Activated effector memory CD4-positive, alpha-beta T cell treated with Interleukin-2 at 50 U/mL for 16 hours (primary cell): ENCODE data around the gene ST3GAL3.

Source experiments
- DNase-seq: peaks from one replicate; pipeline ENCODE4 v3.0.0-alpha.2; 2020

The ST3GAL3 gene

GRCh38 chr1:43947874-43948437 is 240.6 kb downstream of the ST3GAL3 start:
- no peak for DNase-seq

DNA sequence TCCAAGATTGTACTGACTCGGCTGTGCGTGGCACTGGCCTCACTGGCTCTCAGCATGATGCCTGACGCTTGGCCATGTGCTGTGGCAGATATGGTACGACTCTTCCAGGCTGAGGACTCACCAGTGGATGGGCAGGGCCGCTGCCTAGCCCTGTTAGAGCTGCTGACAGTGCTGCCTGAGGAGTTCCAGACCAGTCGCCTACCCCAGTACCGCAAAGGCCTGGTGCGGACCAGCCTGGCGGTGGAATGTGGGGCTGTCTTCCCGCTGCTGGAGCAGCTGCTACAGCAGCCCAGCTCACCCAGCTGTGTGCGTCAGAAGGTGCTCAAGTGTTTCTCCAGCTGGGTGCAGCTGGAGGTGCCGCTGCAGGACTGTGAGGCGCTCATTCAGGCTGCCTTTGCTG is 242.3 kb downstream of the ST3GAL3 start:
- DNase-seq, result no peak

DNA sequence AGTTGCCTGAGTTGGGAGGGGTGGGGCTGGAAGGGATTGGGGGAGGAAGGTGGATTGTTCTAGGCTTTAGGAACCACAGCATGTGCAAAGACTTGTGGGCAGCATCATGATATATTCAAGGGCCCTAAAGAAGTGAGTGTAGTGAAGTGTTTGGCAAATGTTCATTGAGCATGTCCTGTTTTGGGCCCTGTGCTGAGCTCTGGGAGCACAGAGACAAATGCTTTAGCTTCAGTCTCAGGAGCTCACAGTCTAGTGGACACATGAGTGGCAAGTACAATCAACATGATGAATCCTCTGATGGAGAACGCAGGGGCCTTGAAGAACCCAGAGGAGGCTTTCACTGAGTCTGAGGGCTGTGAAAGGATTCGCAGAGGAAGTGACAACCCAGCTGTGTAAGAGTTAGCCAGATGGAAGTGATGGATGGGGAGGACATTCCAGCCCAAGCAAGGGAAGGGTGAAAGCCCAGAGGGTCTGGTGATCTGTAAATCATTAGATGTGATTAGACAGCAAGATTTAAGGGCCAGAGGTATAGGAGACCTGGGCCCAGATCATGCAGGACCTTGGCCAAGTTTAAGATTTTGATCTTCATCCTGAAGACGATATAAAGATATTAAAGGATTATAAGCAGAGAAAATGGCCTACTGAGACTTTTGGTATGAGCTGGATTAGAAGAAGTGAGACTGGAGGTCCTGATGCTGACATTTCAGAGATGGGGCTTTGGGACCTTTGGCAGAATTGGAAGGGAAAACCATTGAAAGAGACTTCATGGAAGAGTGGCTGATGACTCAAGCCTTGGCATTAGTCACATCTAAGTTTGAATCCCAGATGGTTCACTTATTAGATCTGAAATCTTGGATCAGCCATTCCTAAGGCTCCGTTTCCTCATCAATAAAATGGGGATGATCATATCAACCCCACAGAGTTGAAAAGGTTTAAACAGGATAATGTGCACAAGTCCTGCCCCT is 244.0 kb downstream of the ST3GAL3 start:
- no peak for DNase-seq

DNA sequence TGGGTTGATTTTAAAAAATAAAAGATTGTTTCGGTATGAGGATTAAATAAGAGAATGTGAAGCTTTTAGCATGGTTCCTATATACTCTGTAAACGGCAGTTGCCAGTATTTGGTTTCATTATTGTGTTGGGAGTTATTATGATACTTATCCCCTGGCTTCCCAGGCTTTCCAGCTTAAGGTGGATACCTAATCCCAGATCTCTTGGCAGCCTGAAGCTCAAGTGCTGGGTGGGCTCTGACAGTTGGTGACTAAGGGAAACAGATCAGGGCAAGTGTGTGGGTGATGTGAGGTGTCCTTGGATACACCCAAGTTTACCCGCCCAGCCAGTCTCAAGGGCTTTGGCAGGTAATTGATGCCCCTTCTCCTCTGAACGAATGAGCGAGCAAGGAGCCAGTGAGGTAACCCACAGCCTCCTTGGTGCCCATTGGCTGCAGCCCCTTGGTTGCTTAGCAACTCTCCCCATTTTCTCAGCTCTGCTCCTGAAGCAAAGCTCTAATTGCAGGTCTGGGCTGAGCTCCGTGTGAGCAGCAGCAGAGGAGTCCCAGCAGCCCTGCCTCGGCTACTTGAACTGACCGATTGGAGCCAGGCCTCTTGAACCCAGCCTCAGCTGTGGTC is 245.5 kb downstream of the ST3GAL3 start:
- DNase-seq, result no peak

DNA sequence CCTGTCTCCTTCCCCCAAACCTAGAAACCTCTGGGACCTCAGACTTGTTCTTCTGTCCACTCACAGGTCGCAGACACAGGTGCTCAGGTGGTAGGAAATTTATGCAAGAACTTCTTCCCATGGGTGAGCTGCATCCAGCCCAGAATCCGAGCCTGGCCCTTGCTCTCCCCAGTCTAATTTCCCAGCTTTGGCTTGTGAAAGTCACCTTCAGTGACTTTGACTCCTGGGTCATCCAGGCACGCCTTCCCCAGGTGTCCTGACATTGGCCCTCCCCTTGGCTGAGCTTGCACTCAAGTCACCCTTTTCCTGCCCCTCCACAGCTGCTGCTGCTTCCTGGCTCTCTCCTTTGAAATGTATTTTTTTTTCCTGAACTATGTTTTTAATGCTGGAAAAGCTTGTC is 246.0 kb downstream of the ST3GAL3 start:
- DNase-seq, result no peak

DNA sequence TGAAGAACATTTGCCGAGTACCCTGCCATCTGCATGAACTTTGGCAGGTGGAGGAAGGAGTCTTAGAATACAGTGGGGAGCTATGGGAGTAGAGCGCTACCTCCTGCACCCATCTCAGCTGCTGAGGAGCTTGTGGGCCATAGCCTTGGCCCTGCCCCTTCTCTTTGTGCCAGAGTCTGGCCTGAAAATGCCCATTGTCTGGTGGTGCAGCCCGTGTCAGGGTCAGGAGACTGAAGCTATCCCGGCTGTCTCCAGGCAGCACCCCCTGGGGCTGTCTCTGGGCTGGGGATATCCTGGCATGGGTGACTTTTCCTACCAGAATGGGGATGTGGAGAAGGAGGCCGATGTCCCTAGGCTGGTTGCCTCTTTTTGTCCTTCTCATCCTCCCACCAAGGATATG is 246.7 kb downstream of the ST3GAL3 start:
- no peak for DNase-seq

DNA sequence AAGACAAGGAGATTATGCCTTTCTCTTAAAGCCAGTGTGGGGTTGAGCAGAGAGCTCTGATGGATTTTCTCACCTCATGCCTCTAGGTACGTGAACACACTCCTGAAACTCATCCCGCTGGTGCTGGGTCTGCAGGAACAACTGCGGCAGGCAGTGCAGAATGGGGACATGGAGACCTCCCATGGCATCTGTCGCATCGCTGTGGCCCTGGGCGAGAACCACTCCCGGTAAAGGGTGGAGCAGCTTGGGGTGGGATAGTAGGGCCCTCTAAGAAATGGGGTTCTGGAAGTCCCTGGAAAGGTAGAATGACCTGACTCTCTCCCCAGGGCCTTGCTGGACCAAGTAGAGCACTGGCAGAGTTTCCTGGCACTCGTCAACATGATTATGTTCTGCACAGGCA is 248.9 kb downstream of the ST3GAL3 start:
- no peak for DNase-seq

- DNase-seq, result no peak
These were observed 250.2 kb downstream of the ST3GAL3 start for GRCh38 chr1:43957407-43958040.

GRCh38 chr1:43958351-43959255 is 251.3 kb downstream of the ST3GAL3 start:
- no peak for DNase-seq

- no peak for DNase-seq
These were observed 253.5 kb downstream of the ST3GAL3 start for GRCh38 chr1:43960798-43961197.

DNA sequence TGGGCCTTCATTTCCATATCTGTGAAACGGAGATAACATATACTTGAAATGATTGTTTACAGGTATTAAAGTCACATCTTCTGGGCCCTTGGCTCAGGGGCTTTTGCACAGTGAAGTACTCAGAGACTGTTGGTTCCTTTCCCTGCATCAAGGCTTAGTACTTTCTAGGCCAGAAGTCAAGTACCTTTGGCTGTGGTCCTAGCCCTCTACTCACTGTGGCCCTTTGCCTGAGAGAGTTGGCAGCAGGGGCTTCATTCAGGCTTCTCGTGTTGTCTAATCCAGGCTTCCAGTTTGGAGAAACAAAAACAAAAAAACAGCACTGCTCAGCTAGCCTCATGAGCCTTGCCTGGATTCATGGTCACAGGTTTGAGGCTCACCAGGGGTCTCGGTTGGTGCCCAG is 254.4 kb downstream of the ST3GAL3 start:
- DNase-seq, result no peak

- no peak for DNase-seq
These were observed 255.0 kb downstream of the ST3GAL3 start for GRCh38 chr1:43962324-43962723.

GRCh38 chr1:43963006-43963405 is 255.7 kb downstream of the ST3GAL3 start:
- DNase-seq, result no peak

- DNase-seq, result no peak
These were observed 256.6 kb downstream of the ST3GAL3 start for GRCh38 chr1:43963890-43964289.

GRCh38 chr1:43965316-43965715 is 258.0 kb downstream of the ST3GAL3 start:
- DNase-seq, result no peak

DNA sequence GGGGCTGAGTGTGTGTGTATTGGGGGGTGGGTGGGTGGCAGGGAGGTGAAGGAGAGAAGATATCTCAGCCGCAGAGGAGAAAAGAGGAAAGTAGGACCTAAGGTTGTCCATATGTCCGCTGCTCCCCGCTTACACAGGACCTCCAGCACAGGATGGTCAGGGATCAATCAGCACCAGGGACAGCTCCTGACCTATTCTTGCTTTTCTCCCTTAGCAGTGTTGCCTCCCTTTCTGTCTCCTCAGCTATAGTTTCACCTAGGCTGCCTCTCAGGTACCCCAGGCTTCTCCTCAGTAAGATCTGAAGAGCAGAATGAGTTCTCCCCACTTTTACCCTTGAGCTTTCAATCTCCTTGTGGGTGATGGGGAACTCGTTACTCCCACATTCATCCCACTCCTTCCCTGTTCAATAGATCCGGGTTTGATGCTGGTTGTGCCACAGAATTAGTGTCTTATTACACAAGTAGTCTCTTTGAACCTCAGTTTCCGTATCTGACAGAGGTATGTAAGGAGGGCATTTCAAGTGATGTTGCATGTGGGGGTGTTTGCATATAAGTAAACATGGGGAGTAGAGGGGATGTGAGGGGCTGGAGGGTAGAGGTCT is 261.1 kb downstream of the ST3GAL3 start:
- DNase-seq, result no peak

- no peak for DNase-seq
These were observed 262.0 kb downstream of the ST3GAL3 start for GRCh38 chr1:43969416-43969745.

GRCh38 chr1:43969746-43970466 is 262.6 kb downstream of the ST3GAL3 start, which contains the start of gene DPH2:
DPH2 (plus strand) TSS chr1:43970010; CDS start chr1:43970176, 166 bp downstream.
- DNase-seq, result peak; percentile 93

- no peak for DNase-seq
These were observed 263.2 kb downstream of the ST3GAL3 start for GRCh38 chr1:43970502-43970901.

- no peak for DNase-seq
These were observed 263.6 kb downstream of the ST3GAL3 start for GRCh38 chr1:43970911-43971310.

DNA sequence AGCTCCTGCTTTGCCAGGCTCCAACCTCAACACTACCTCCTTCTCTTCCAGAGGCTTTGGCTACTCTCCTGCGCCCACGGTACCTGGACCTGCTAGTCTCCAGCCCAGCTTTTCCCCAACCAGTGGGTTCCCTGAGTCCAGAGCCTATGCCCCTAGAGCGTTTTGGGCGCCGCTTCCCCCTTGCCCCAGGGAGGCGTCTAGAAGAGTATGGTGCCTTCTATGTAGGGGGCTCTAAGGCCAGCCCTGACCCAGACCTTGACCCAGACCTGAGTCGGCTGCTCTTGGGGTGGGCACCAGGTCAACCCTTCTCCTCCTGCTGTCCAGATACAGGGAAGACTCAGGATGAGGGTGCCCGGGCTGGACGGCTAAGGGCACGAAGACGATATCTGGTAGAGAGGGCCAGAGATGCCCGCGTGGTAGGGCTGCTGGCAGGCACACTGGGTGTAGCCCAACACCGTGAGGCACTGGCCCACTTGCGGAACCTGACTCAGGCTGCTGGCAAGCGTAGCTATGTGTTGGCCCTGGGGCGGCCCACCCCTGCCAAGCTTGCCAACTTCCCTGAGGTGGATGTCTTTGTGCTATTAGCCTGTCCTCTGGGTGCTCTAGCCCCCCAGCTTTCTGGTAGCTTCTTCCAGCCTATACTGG is 264.1 kb downstream of the ST3GAL3 start:
- DNase-seq, result no peak
